ENCODE results near the gene POLR2E. TPM values are rescaled to one million over a fixed set of nuclear protein-coding genes. Genes with fewer than 3 reads are reported as not detected.

The POLR2E gene
- total RNA-seq (158 TPM), polyA plus RNA-seq (ENCODE audit: insufficient read depth, low read depth, low replicate concordance) (189 TPM)
- long read RNA-seq, donor 1, transcript POLR2E-213 (8 exons, 2,831 nt) = major isoform, 55 of 60 reads
- long read RNA-seq, donor 1, partial matches to known transcripts = 0 of 60 reads
- long read RNA-seq, donor 1, other reads (novel, unspliced or antisense) = 0 of 60 reads
- long read RNA-seq, donor 2, transcript POLR2E-213 (8 exons, 2,831 nt) = major isoform, 83 of 88 reads
- long read RNA-seq, donor 2, partial matches to known transcripts = 0 of 88 reads
- long read RNA-seq, donor 2, other reads (novel, unspliced or antisense) = 0 of 88 reads
- long read RNA-seq, donor 3, transcript POLR2E-213 (8 exons, 2,831 nt) = major isoform, 73 of 81 reads
- long read RNA-seq, donor 3, partial matches to known transcripts = 0 of 81 reads
- long read RNA-seq, donor 3, other reads (novel, unspliced or antisense) = 0 of 81 reads
- long read RNA-seq, donor 4, transcript POLR2E-213 (8 exons, 2,831 nt) = major isoform, 66 of 74 reads
- long read RNA-seq, donor 4, partial matches to known transcripts = 0 of 74 reads
- long read RNA-seq, donor 4, other reads (novel, unspliced or antisense) = 0 of 74 reads
- long read RNA-seq, donor 5, partial matches to known transcripts = 0 of 4 reads
- long read RNA-seq, donor 5, other reads (novel, unspliced or antisense) = 0 of 4 reads
- long read RNA-seq, donor 6, transcript POLR2E-213 (8 exons, 2,831 nt) = major isoform, 47 of 50 reads
- long read RNA-seq, donor 6, partial matches to known transcripts = 0 of 50 reads
- long read RNA-seq, donor 6, other reads (novel, unspliced or antisense) = 0 of 50 reads
- long read RNA-seq, donor 7, transcript POLR2E-213 (8 exons, 2,831 nt) = major isoform, 83 of 147 reads
- long read RNA-seq, donor 7, transcript POLR2E-203 (2 exons, 756 nt) = minor isoform, 6 of 147 reads
- long read RNA-seq, donor 7, partial matches to known transcripts = 19 of 147 reads
- long read RNA-seq, donor 7, other reads (novel, unspliced or antisense) = 37 of 147 reads
- long read RNA-seq, donor 8, transcript POLR2E-213 (8 exons, 2,831 nt) = major isoform, 77 of 85 reads
- long read RNA-seq, donor 8, partial matches to known transcripts = 0 of 85 reads
- long read RNA-seq, donor 8, other reads (novel, unspliced or antisense) = 0 of 85 reads
- long read RNA-seq, donor 9, transcript POLR2E-213 (8 exons, 2,831 nt) = major isoform, 43 of 47 reads
- long read RNA-seq, donor 9, partial matches to known transcripts = 0 of 47 reads
- long read RNA-seq, donor 9, other reads (novel, unspliced or antisense) = 0 of 47 reads
- long read RNA-seq, donor 10, transcript POLR2E-213 (8 exons, 2,831 nt) = major isoform, 54 of 67 reads
- long read RNA-seq, donor 10, partial matches to known transcripts = 5 of 67 reads
- long read RNA-seq, donor 10, other reads (novel, unspliced or antisense) = 0 of 67 reads

GRCh38 chr19:1094978-1095701 is at the start of gene POLR2E:
Gene POLR2E (minus strand): TSS chr19:1095375. CDS start chr19:1095315, 60 bp downstream.
- Histone ChIP-seq H3K9ac (ENCODE audit: low read length in 3 of 3) (peak within 1 kb of the TSS; percentile 42 to 84 (median 65)), H3K27ac (ENCODE audit: low read depth in 2 of 2, low read length in 2 of 2) (peak within 1 kb of the TSS in 1 of 2 donors; percentile 37), H3K4me1 (ENCODE audit: control insufficient read depth in 2 of 3, insufficient read depth in 2 of 3, low read depth in 1 of 3, low read length in 3 of 3) (peaks cover 0 to 27% (median 6%) of the 10 kb centered on the region in 3 donors), H3K36me3 (ENCODE audit: control insufficient read depth in 2 of 3, insufficient read depth in 3 of 3, low read length in 3 of 3) (peaks cover 0 to 6% (median 0%) of the 10 kb centered on the region in 3 donors), H3K27me3 (ENCODE audit: control insufficient read depth, insufficient read depth, low read length) (no peaks in the 10 kb centered on the region), H3K9me3 (ENCODE audit: control insufficient read depth in 2 of 3, insufficient read depth in 1 of 3, low read length in 3 of 3) (no peaks in the 10 kb centered on the region), H3K4me3 (ENCODE audit: low read length in 3 of 3) (peak within 1 kb of the TSS; percentile 65 to 88 (median 86))
- TF ChIP-seq, protein P1, sequence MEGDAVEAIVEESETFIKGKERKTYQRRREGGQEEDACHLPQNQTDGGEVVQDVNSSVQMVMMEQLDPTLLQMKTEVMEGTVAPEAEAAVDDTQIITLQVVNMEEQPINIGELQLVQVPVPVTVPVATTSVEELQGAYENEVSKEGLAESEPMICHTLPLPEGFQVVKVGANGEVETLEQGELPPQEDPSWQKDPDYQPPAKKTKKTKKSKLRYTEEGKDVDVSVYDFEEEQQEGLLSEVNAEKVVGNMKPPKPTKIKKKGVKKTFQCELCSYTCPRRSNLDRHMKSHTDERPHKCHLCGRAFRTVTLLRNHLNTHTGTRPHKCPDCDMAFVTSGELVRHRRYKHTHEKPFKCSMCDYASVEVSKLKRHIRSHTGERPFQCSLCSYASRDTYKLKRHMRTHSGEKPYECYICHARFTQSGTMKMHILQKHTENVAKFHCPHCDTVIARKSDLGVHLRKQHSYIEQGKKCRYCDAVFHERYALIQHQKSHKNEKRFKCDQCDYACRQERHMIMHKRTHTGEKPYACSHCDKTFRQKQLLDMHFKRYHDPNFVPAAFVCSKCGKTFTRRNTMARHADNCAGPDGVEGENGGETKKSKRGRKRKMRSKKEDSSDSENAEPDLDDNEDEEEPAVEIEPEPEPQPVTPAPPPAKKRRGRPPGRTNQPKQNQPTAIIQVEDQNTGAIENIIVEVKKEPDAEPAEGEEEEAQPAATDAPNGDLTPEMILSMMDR (IDR thresholded peaks at IDR 0.05; ENCODE audit: borderline replicate concordance, extremely low read depth, insufficient read depth) = no peak
- intact Hi-C loops (cut with DNase I) = no loop called here
- DNase-seq = peak; percentile 98 to 100 (median 99)
- peak; percentile 84 for FAIRE-seq

DNA sequence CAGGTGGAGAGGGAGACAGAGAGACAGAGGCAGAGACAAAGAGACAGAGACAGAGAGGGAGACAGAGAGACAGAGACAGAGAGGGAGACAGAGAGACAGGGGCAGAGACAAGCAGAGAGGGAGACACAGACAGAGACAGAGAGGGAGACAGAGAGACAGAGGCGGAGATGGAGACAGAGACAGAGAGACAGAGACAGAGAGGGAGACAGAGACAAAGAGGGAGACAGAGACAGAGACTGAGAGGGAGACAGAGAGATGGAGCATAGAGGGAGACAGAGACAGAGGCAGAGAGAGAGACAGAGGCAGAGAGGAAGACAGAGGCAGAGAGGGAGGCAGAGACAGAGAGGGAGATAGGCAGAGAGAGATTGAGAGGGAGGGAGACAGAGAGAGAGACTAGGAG is 49.6 kb upstream of the POLR2E start:
- no peak overlapping the region for H3K27ac ChIP-seq (ENCODE audit: low read depth in 2 of 2, low read length in 2 of 2)
- intact Hi-C loops (cut with DNase I) = no loop called here
- no peaks in the 10 kb centered on the region for H3K27me3 ChIP-seq (ENCODE audit: control insufficient read depth, insufficient read depth, low read length)
- DNase-seq (no peak), FAIRE-seq (no peak)
- peaks cover 0 to 3% (median 2%) of the 10 kb centered on the region in 3 donors for H3K36me3 ChIP-seq (ENCODE audit: control insufficient read depth in 2 of 3, insufficient read depth in 3 of 3, low read length in 3 of 3)
- no peaks in the 10 kb centered on the region for H3K9me3 ChIP-seq (ENCODE audit: control insufficient read depth in 2 of 3, insufficient read depth in 1 of 3, low read length in 3 of 3)
- H3K4me1 ChIP-seq (ENCODE audit: control insufficient read depth in 2 of 3, insufficient read depth in 2 of 3, low read depth in 1 of 3, low read length in 3 of 3) = peaks cover 0 to 6% (median 0%) of the 10 kb centered on the region in 3 donors
- no peak overlapping the region for H3K4me3 ChIP-seq (ENCODE audit: low read length in 3 of 3)
- H3K9ac ChIP-seq (ENCODE audit: low read length in 3 of 3) = no peak overlapping the region
- TF ChIP-seq, protein P1 (IDR thresholded peaks at IDR 0.05; ENCODE audit: borderline replicate concordance, extremely low read depth, insufficient read depth) = no peak
